HG03196 (cell line): Measurements from ENCODE around the gene CHCHD6.
A peak's percentile ranks its signal among the peaks of the same experiment; 100 is the strongest.

Experiments
- ATAC-seq: cut with Tn5 transposase; IDR thresholded peaks from one replicate; pipeline ENCODE4 v1.9.1; 2021; ENCODE audit not compliant: unreplicated experiment

CHCHD6 gene

DNA sequence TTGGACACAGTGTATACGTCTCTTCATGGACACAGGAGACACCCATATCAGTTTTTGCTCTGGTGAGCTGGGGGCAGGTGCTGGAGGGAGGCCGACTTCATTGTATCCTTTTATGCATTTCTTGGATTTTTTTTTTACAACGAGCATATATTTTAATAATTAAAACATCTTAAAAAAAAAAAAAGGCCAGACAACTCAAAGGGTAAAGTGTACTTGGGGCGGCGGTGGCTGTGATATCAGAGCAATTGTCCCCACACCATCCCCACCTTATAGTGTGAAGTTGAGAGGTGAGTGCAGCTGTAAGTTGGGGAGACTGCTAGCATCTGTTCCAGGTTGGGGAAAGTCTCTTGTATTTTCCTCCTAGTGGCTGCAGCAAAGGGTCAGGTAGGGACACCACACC is 266.9 kb downstream of the CHCHD6 start:
- ATAC-seq, result no peak

DNA sequence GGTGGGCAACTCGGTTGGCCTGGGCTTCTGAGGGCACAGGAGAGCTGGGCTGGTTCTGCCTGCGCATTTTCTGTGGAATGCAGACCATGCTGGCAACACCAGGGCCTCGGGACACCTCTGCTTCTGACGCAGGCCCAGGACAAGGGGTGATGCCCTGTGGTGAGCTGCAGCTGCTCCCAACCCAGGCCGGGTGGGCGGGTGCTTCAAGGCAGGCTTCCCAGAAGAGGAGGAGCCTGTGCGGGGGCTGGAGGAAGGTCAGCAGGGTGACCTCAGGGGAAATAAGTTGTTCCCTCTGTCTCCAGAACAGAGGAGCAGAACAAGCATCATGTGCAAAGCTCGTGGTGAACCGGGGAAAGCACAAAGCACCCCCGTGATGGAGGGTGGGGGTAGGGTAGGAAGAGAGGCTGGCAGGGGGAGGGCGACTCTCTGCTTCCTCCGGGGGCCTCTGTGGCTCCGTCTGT is 267.9 kb downstream of the CHCHD6 start:
- ATAC-seq, result no peak

DNA sequence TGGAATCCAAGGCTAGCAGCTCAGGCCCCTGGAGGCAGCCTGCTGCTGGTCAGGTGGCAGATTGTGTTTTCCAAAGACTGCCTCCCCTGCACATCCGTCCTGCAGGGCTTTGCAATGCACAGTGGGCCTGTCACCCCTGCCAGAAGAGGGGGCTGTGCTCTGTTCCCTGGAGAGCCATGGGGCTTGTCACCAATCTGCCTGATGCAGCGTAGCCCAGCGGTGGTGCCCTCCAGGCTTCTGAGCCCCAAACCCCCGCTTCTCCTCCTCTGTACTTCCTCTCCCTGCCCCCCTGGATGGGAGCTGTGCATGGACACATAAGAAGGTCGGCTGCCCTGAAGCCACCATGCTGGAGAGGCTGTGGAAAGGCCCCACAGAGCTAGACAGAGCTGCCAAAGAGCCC is 268.8 kb downstream of the CHCHD6 start:
- no peak for ATAC-seq

DNA sequence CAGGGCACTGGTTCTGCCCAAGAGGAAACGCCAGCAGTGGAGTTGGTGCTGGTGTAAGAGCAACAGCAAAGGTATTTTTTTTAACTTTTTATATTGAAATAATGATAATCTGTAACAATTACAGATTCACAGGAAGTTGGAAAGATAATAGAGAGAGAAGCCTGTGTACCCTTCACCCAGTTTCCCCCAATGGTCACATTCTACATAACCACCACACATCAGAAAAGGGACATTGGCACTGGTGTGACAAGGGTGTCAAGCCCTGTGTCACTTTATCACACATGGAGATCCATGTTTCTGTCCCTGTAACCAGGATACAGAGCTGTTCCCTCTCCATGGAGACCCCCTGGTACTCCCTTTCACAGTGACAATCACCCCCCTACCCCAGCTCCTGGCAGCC is 269.8 kb downstream of the CHCHD6 start:
- no peak for ATAC-seq

DNA sequence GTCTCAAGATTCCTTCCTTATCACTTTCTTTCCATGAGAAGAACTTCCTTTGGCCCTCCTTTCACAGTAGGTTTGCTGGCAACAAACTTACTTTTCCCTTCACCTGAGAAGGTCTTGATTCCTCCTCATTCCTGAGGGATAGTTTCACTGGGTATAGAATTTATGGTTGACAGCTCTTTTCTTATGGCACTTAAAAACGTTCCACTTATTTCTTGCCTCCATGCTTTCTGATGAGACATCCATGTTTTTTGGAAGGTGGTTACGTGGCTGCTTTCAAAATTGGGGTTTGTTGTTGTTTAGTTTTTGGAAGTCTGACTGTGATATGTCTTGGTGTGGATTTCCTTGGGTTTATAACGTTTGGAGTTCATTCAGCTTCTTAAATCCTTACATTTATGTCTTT is 270.7 kb downstream of the CHCHD6 start:
- no peak for ATAC-seq

DNA sequence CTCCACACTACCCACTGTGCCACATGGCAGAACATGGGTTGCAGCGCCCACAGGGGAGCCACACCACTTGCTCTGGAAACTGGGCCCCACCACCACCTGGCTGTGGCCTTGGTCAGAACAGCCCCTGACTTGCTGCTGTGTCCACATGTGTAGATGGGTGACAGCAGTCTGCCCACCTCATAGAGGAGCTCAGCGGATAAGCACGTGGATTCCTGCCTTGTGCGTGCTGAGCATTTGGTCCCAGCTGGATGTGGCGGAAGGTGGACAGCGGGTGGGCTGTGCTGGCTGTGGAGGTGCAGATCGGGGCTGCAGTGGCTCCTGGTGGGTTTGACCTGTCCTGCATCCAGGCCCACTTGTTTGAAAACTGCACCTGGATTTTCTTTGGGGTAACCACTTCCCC is 272.9 kb downstream of the CHCHD6 start:
- no peak for ATAC-seq

DNA sequence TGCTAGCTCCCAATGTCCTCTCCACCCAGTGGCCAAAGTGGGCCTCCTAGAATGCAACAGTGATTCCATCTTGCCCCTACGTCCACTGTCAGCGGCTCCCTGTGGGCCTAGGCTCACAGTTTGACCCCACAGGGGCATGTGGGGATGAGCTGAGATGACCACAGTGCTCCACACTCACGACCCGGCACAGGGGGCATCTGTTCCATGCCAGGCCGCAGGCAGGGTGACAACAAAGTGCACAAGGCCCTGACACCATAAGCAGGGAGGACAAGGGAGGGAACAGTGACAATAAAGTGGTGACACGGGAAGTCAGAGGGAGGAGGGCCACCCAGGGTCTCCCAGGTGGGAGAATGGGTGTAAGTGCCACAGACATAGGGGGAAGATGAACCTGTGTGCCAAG is 273.8 kb downstream of the CHCHD6 start:
- ATAC-seq, result no peak

DNA sequence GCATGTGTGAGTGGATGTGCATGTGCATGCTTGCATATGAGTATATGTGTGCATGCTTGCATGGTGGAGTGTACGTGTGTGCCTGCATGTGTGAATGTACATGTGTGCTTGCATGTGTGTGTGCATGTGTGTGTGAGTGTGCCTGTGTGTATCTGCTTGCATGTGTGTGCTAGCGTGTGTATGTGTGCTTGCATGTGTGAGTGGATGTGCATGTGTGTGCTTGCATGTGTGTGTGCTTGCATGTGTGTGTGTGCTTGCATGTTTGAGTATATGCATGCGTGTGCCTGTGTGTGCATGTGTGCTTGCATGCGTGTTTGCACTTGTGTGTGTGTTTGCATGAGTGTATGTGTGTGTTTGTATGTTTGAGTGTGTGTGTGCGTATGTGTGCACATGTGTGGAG is 274.3 kb downstream of the CHCHD6 start:
- ATAC-seq, result no peak

DNA sequence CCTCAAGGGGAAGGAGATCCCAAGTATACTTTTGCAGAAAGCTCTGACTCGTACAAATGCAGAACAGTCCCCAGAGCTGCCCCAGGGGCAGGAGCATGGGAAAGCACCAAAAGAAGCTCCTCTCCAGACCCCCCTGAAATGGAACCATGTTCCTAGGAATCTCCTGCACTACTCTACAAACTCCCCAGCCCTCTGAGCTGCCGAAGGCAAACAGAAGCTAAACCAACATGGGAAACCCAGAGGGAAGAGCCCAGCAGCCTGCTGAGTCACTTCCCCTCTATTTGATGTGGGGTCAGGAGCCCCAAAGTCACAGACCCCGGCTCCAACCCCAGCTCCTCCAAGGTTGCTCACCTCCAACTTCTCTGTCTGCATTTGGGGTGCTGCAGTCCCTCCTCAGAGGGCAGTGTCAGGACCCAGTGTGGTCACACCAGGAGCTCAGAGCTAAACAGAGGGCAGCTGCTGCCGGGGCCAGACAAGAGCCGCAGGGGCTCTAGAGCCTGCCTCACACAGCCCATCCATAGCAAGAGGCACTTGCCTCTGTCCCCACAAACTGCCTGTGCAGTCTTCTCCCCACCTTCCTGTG is 275.1 kb downstream of the CHCHD6 start:
- ATAC-seq, result no peak

DNA sequence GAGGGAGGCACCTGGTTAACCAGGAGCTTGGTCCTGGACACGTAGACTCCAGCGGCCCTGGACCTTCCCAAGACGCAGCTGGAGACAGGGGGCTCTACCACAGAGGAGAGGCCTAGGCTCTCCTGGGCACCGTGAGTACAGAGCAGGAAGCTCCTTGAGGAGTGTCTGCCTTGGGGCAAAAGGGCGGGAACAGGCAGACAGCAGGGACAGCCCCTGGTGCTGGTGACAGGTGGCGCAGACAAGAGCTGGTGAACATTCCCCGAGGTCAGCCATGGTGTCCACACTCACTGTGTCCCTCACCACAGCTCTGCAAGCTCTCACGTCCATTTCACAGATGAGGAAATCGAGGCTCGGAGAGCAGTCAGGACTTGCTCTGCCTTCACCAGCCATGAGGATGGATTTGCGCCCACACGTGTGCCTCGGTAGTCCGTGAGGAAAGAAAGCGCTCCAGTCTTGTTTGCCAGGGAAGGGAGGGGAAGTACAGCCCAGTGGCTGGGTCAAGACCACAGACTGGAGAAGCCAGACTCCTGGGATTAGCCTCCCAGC is 276.3 kb downstream of the CHCHD6 start:
- no peak for ATAC-seq

DNA sequence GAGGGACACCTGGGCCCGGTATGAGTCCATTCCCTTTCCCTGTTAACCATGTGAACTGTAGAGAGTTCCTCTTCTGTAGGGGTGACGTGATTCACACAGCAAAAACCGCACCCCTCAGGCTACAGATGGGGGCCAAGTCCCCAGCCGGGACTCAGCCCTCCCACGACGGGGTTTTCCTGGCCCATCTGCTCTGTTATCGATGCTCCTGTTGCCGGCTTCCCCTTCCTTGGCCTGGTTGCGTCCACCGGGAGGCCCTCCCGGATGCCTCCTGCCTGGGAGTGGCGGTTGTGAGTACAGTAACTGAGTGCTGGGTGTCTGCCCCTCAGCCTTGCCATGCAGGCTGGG is 278.1 kb downstream of the CHCHD6 start:
- peak; percentile 34 for ATAC-seq

DNA sequence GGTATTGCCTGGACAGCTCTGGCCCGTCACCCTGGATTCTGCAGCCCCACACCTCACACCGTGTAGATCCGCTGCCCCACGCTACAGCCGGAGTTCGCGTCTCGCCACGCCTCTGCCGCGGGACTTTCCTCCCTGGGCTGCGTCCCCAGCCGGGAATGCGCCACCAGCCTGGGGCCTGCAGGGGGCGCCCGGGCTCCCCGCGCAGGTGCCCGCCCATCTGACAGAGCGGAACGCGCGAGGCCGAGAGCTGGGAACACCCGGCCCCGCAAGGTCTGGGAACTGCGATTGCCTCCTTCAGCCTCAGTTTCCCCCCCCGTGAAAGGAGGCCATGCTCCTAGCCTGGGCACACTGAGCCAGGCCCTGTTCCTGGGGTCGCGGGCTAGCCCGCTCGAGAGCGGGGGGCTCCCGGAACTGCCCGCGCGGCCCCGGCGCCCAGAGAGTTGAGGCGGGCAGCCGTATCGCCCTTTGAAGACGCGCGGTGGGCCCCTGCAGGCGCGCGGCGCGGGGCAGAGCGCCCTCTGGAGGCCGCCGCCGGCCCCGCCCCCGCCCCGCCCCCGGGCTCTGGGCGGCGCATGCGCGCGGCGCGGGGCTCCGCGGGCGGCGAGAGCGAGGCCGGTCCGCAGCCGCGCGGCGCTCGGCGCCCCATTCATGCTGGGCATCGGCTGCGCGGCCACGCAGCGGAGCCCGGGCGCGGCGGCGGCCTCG is 278.6 kb downstream of the CHCHD6 start, which contains the start of gene PLXNA1:
PLXNA1 (plus strand) TSS at position 645 of the 705 bp plus-strand sequence. CDS start 5,479 bp downstream, outside the sequence.
- peak; percentile 67 for ATAC-seq

DNA sequence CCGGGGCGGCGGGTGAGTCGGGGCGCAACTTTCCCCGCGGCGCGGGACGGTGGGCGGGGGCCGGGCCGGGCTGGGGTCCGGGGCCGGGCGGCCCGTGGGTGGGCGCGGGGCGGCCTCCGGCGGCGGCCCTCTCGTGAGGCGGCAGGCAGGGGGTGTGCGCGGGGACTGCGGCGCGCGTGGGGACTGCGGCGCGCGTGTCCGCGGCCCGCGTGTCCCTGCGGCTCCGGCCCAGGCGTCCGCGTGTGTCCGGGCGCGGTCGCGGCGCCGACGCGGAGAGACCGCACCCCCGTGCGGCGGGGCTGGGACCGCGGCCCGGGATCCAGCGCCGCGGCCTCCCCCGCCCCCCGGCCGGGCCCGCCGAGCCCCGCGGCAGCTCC is 279.2 kb downstream of the CHCHD6 start:
- no peak for ATAC-seq

DNA sequence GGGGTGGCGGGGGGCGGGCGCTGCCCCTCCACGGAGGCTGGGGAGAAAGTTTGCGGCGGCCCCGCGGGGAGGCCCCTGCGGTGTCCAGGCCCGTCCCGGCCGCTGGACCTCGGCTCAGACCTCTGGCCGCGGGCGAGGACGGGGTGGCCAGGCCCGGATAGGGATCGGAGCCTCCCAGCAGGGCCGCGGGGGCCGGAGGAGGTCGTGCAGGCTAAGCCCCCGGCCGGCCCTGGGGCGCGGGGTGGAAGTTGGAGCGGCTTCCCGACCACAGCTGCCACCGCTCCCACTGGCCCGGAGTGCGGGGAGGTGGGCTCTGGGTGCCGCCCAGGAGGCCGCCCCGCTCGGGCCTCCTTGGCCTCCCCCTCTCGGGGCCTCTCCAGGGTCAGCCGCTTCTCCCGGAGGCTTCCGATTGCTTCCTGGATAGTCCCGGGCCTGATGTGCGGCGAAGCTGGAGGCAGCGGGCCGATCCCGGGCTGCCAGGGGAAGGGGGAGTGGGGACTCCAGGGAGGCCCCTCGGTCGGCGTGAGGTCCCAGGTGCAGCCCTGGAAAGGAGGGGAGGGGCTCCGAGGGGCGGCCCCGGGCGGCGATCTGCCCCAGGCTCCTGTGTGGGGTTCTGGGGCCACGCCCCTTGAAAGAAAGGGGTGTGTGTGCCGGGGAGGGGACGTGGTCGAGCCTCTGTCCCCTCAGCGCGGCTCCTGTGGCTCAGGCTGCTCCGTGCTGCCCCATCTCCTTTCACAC is 279.8 kb downstream of the CHCHD6 start:
- no peak for ATAC-seq

DNA sequence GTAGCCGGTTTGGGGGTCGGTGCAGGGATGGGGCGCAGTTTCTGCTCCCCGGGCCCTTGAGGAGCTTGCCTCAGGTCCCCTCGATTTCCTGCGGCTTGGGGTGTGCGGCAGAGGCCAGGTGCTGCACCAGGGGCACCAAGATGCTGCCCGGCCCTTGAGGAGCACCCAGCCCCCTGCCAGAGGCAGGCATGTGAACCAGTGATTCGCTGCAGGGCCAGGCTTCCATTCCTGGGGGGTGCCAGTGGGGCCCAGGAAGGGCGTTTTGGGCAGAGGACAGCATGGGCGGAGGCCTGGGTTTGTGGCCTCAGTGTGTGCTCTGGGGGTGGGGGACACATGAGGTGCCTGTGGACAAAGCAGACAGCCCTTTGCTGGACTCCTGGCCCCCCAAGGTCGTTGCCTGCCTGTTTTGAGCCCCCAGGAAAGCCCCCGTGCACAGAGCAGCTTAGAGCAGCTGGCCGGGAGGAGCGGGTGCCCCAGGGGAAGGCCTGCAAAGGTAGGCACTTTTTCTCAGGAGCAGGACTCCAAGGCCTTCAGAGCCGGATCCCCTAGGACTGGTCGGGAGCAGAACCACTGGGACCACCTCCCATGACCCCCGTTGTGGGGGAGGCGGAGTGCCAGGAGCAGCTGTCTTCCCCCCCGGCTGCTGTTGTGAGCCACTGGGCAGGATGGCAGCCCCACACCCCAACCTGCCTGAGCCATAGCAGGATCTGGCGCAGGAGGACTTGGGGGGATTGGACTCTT is 280.5 kb downstream of the CHCHD6 start:
- no peak for ATAC-seq

DNA sequence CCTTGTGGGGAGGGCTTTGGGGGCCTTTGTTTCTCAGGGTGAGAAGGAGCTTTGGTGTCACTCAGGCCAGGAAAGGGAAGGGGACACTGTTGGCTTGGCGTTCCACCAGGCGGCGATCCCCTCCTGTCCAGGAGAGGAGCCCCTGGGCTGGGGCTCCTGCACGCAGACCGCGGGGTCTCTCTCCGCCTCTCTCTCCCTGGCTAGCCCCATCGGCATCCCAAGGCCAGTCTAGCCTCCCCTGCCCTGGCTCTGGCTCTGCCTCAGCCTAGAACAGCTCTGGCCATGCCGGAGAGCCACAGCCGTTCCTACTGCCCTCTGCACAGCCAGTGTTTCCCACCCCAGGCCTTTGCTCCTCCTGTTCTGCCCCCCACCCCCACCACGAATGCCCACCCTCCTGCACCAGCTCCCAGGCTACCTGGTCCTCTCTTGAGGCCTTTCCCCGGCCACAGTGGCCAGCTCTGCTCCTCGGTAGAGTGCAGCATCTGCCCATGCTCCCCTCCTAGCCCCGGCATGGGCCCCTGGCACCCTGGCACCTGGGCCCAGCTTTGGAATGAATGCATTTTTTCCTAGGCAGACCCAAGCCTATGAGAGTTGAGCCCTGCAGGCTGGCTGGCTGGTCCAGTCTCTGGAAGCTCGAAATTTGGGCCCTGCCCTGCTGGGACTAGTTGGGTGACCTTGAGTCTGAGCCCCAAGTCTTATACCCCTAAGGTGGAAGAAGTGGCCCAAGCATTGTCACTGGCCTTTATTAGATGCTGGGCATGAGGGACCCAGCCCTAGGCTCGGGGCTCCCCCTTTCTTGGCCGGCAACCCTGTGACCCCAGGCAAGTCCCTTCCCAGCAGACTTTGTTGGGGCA is 281.3 kb downstream of the CHCHD6 start:
- ATAC-seq, result no peak

DNA sequence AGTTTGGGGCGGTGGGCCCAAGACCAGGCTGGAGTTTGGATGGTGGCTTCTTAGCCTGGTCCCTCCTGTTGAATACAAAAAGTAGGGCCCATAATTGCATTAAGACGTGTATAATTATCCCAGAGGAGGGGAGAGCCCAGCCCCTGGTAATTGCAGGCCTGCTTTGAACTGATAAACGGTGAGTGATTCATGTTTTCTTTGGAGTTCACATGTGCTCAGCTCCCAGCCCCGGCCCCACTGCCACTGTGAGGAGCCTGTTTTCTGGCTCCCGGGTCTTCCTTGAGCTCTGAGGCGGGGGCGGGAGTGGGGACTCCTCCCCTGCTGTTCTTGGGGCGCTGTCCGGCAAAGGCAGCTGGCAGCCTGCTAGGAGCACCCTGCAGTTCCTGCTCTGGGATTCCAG is 282.0 kb downstream of the CHCHD6 start:
- no peak for ATAC-seq

DNA sequence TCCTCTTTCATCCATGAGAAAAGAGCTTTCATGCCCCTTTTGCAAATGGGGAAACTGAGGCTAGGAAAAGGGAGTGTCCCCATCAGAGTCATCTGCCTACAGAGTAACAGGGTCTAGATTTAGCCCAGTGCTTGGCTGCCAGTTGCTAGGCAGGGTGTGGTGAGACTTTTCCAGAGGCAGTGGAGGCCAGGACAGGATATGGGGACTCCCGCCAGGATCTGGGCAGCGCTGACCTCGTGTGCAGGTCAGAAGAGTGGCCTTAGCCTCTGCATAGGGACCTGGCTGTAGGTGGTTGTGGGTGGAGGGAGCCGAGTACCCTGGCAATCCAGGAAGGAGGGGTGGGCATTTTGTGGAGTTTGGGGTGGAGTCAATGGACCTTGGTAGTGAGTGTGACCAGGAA is 283.1 kb downstream of the CHCHD6 start:
- no peak for ATAC-seq

DNA sequence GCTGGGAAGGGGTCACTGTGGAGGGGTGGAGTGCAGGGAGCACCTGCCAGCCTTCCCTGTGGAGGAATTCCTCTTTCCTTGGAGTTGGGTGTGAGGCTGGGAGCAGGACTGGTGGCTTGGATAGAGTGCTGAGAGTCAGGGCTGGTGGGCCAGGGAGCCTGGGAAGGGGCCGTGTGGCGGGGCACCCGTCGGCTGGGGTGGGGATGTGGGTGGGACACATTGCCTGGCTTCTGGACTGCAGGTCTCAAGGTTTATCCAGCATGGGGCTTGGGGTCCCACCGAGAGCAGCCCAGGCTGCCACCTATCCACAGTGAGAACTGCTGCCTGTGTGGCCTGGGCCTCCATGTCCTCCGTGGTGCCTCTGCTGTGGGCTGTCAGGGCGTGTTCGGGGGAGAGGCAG is 283.6 kb downstream of the CHCHD6 start:
- ATAC-seq, result no peak

DNA sequence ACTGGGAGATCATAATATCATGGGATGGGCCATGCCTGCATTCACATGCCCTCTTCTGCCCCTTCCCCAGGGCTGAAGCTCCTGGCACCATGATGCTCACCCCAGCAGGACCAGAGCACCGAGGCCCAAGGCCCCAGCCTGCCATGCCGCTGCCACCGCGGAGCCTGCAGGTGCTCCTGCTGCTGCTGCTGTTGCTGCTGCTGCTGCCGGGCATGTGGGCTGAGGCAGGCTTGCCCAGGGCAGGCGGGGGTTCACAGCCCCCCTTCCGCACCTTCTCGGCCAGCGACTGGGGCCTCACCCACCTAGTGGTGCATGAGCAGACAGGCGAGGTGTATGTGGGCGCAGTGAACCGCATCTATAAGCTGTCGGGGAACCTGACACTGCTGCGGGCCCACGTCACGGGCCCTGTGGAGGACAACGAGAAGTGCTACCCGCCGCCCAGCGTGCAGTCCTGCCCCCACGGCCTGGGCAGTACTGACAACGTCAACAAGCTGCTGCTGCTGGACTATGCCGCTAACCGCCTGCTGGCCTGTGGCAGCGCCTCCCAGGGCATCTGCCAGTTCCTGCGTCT is 284.5 kb downstream of the CHCHD6 start:
- no peak for ATAC-seq
